Endothelial cell of umbilical vein (primary cell): ENCODE data around the gene NCOA3. TPM values are rescaled to one million over a fixed set of nuclear protein-coding genes. Genes with fewer than 3 reads are reported as not detected.

Source experiments
- BruUV-seq: library from RNA; stranded (reverse); fragments of 400-500 nt; replicated peaks from 2 replicates; lab custom pipeline; 2021; lab: Mats Ljungman, UMichigan
- CTCF ChIA-PET: fragments of 300-600, 350-600 bp; sonication (Branson Sonifier 250); formaldehyde crosslinking; loops from one replicate; lab custom pipeline; 2021; ENCODE audit warnings: antibody characterized with exemption, inconsistent platforms; lab: Charles Lee
- POLR2A ChIA-PET: fragments of 300-600, 350-600 bp; sonication (Branson Sonifier 250); formaldehyde crosslinking; loops from one replicate; lab custom pipeline; 2021; ENCODE audit warnings: antibody characterized with exemption, inconsistent platforms; lab: Charles Lee
- DNase-seq: peaks from one replicate; pipeline ENCODE4 v3.0.0-alpha.2; 2011; ENCODE audit warnings: low read depth, low spot score
- FAIRE-seq: peaks from 2 replicates; lab custom pipeline; 2011; peaks lifted over from hg19 to GRCh38; lab: Jason Lieb, UNC
- H2AFZ ChIP-seq: 2 replicates; pipeline ENCODE4 v1.6.0; 2012; ENCODE audit warnings: low read depth, low read length, control low read depth, inconsistent platforms
- H3K27ac ChIP-seq: 2 replicates; pipeline ENCODE4 v1.5.1; 2011; ENCODE audit warnings: low read depth, mild to moderate bottlenecking, control low read depth, low read length, moderate library complexity; ENCODE audit not compliant: insufficient read depth
- H3K27me3 ChIP-seq, 2 experiments: 2 replicates each; pipeline versions ENCODE4 v1.6.0 to v1.6.1; 2011; ENCODE audit warnings: low read length in 2 of 2, mixed read lengths in 1 of 2; ENCODE audit not compliant: control insufficient read depth in 2 of 2, insufficient read depth in 2 of 2
- H3K36me3 ChIP-seq, 2 experiments: 2 replicates in 1 of 2; 3 replicates in 1 of 2; pipeline ENCODE4 v1.5.1; 2011; ENCODE audit warnings: low read length in 2 of 2, mild to moderate bottlenecking in 1 of 2, moderate library complexity in 1 of 2; ENCODE audit not compliant: control insufficient read depth in 2 of 2, insufficient read depth in 2 of 2; ENCODE audit errors: extremely low read depth in 1 of 2
- H3K4me1 ChIP-seq: 3 replicates; pipeline ENCODE4 v1.5.1; 2011; ENCODE audit warnings: mild to moderate bottlenecking, low read length; ENCODE audit not compliant: control insufficient read depth, insufficient read depth; ENCODE audit errors: extremely low read depth
- H3K4me2 ChIP-seq: 2 replicates; pipeline ENCODE4 v1.6.1; 2011; ENCODE audit warnings: low read length, control low read depth, mixed read lengths; ENCODE audit not compliant: insufficient read depth
- H3K4me3 ChIP-seq, 3 experiments: fragments of 200-600 bp in 1 of 3; sonication (generic), shearing (Covaris generic) in 1 of 3; replicated peaks in 1 of 3; 2 replicates each; pipeline ENCODE4 v1.5.1; 2011 to 2016; ENCODE audit warnings: control low read depth in 3 of 3, low read length in 3 of 3, mild to moderate bottlenecking in 2 of 3, inconsistent platforms in 1 of 3, low read depth in 1 of 3, moderate library complexity in 1 of 3; ENCODE audit not compliant: insufficient read depth in 1 of 3
- H3K79me2 ChIP-seq: 2 replicates; pipeline ENCODE4 v1.6.0; 2012; ENCODE audit warnings: low read length, inconsistent platforms; ENCODE audit not compliant: control insufficient read depth, insufficient read depth
- H3K9ac ChIP-seq: replicated peaks from 2 replicates; pipeline ENCODE3; 2011; ENCODE audit warnings: low read length, control low read depth; ENCODE audit not compliant: insufficient read depth; ENCODE audit errors: extremely low read depth
- H3K9me1 ChIP-seq: replicated peaks from 3 replicates; pipeline ENCODE4 v1.6.0; 2011; ENCODE audit warnings: mild to moderate bottlenecking, low read length; ENCODE audit not compliant: control insufficient read depth, insufficient read depth; ENCODE audit errors: extremely low read depth
- H3K9me3 ChIP-seq: replicated peaks from 2 replicates; pipeline ENCODE4 v1.5.1; 2012; ENCODE audit warnings: low read length, inconsistent platforms; ENCODE audit not compliant: control insufficient read depth, insufficient read depth
- H4K20me1 ChIP-seq: replicated peaks from 2 replicates; pipeline ENCODE3; 2011; ENCODE audit warnings: mild to moderate bottlenecking, low read length; ENCODE audit not compliant: control insufficient read depth, insufficient read depth; ENCODE audit errors: extremely low read depth
- EZH2 ChIP-seq: IDR thresholded peaks from 2 replicates; pipeline ENCODE4 v1.6.1; 2012; ENCODE audit warnings: borderline replicate concordance, low read depth, mild to moderate bottlenecking, moderate library complexity, low read length, inconsistent platforms; ENCODE audit not compliant: severe bottlenecking
- FOS ChIP-seq: IDR thresholded peaks from 2 replicates; pipeline ENCODE4 v1.6.1; 2011; ENCODE audit warnings: mild to moderate bottlenecking, low read length, moderate library complexity, borderline replicate concordance; ENCODE audit not compliant: insufficient read depth
- GATA2 ChIP-seq: IDR thresholded peaks from 2 replicates; pipeline ENCODE4 v1.7.0; 2011; ENCODE audit warnings: low read depth, mild to moderate bottlenecking, moderate library complexity, mixed read lengths, low read length; ENCODE audit not compliant: insufficient read length, insufficient read depth
- JUN ChIP-seq: IDR thresholded peaks from 2 replicates; pipeline ENCODE4 v1.6.1; 2011; ENCODE audit warnings: borderline replicate concordance, low read depth; ENCODE audit not compliant: insufficient read length, insufficient read depth
- MYC ChIP-seq: IDR thresholded peaks from one replicate; pipeline ENCODE4 v1.6.1; 2011; ENCODE audit warnings: mild to moderate bottlenecking, low read depth, low read length
- POLR2A ChIP-seq: IDR thresholded peaks from 2 replicates; pipeline ENCODE4 v1.6.1; 2012; ENCODE audit warnings: low read depth, mild to moderate bottlenecking, control low read depth, low read length
- POLR2AphosphoS5 ChIP-seq: IDR thresholded peaks from 2 replicates; pipeline ENCODE4 v1.6.1; 2012; ENCODE audit warnings: low read depth, mild to moderate bottlenecking, control low read depth, low read length, moderate library complexity; ENCODE audit not compliant: insufficient read depth
- dilution Hi-C: fragments of 300-500 bp; cut with MboI; formaldehyde crosslinking; loops from one replicate; pipeline ENCODE4 v1.15.0; 2019; ENCODE audit warnings: low sequenced_read_pairs; ENCODE audit not compliant: extremely low pct_ligation_motif_present
- intact Hi-C: fragments of 100-400 bp; cut with micrococcal nuclease; formaldehyde crosslinking; loops from one replicate; pipeline ENCODE4 v1.10.0; 2022
- polyA plus RNA-seq, 4 experiments: library from polyadenylated mRNA; depleted of rRNA in 3 of 4; stranded (reverse) in 3 of 4; unstranded in 1 of 4; fragments of >200 nt; gene quantifications; 2 replicates each; pipeline versions ENCODE4 v1.2.1 to v1.2.3, GENCODE V29; 2011 to 2012; ENCODE audit warnings: missing spikeins in 1 of 4
- total RNA-seq: library from RNA; stranded (reverse); gene quantifications from 2 replicates; pipeline ENCODE4 v1.2.3, GENCODE V29; 2021
- TF ChIP-seq, protein P1 (sequence below), 2 donors: IDR thresholded peaks; 1 replicate in 1 of 2; 2 replicates in 1 of 2; pipeline ENCODE4 v1.5.1; 2011; ENCODE audit warnings: low read length in 2 of 2, mild to moderate bottlenecking in 2 of 2, moderate library complexity in 2 of 2, control low read depth in 1 of 2, inconsistent platforms in 1 of 2, low read depth in 1 of 2; ENCODE audit not compliant: insufficient read depth in 1 of 2; ENCODE audit errors: extremely low read depth in 1 of 2
- TF ChIP-seq, protein P2 (sequence below): IDR thresholded peaks from 2 replicates; pipeline ENCODE4 v1.6.1; 2011; ENCODE audit not compliant: insufficient read depth, insufficient read length

The NCOA3 gene
- total and polyA plus RNA-seq, 2 donors (not counting 3 experiments of a cell fraction or from before 2014, with no cell fraction given), result 12.0 to 35.6 TPM

GRCh38 chr20:47642624-47643023 lies 140.9 kb downstream of the NCOA3 start:
- H3K27me3 ChIP-seq, result no peaks in the 10 kb centered on the region
- intact Hi-C loops (no loop called here), dilution Hi-C loops (no loop called here)
- no peak overlapping the region for H3K4me2 ChIP-seq
- no peak overlapping the region for H2AFZ ChIP-seq
- no peak overlapping the region for H3K27ac ChIP-seq
- no peak overlapping the region for H3K9ac ChIP-seq
- POLR2A ChIA-PET, result no interaction called here
- DNase-seq, result no peak
- FAIRE-seq, result no peak
- H3K4me3 ChIP-seq, result no peak overlapping the region
- H4K20me1 ChIP-seq, result no peaks in the 10 kb centered on the region
- peaks cover 9 to 14% of the 10 kb centered on the region in 2 experiments for H3K36me3 ChIP-seq
- H3K4me1 ChIP-seq, result peaks cover 2% of the 10 kb centered on the region
- CTCF ChIA-PET, result no interaction called here
- BruUV-seq, result no TSS peak
- no peaks in the 10 kb centered on the region for H3K9me3 ChIP-seq
- no peak for TF ChIP-seq POLR2AphosphoS5
- TF ChIP-seq MYC, result no peak
- no peak for TF ChIP-seq EZH2
- TF ChIP-seq FOS, result no peak
- TF ChIP-seq, protein P1, sequence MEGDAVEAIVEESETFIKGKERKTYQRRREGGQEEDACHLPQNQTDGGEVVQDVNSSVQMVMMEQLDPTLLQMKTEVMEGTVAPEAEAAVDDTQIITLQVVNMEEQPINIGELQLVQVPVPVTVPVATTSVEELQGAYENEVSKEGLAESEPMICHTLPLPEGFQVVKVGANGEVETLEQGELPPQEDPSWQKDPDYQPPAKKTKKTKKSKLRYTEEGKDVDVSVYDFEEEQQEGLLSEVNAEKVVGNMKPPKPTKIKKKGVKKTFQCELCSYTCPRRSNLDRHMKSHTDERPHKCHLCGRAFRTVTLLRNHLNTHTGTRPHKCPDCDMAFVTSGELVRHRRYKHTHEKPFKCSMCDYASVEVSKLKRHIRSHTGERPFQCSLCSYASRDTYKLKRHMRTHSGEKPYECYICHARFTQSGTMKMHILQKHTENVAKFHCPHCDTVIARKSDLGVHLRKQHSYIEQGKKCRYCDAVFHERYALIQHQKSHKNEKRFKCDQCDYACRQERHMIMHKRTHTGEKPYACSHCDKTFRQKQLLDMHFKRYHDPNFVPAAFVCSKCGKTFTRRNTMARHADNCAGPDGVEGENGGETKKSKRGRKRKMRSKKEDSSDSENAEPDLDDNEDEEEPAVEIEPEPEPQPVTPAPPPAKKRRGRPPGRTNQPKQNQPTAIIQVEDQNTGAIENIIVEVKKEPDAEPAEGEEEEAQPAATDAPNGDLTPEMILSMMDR (IDR thresholded peaks at IDR 0.05; ENCODE audit: extremely low read depth in 1 of 2, insufficient read depth in 1 of 2, low read depth in 1 of 2, low read length in 2 of 2), result no peak
- H3K79me2 ChIP-seq, result no peaks in the 10 kb centered on the region
- H3K9me1 ChIP-seq, result no peaks in the 10 kb centered on the region

GRCh38 chr20:47645632-47646031 lies 143.9 kb downstream of the NCOA3 start:
- H3K4me2 ChIP-seq, result no peak overlapping the region
- dilution Hi-C loops, result no loop called here
- intact Hi-C loops, result no loop called here

More at GRCh38 chr20:47645632-47646031, 143.9 kb downstream of the NCOA3 start:
- Histone ChIP-seq H3K9ac (no peak overlapping the region), H3K27ac (no peak overlapping the region), H2AFZ (no peak overlapping the region), H3K36me3 (peaks cover 8 to 10% of the 10 kb centered on the region in 2 experiments), H3K9me3 (no peaks in the 10 kb centered on the region), H3K9me1 (no peaks in the 10 kb centered on the region), H4K20me1 (no peaks in the 10 kb centered on the region), H3K4me1 (peaks cover 16% of the 10 kb centered on the region), H3K27me3 (no peaks in the 10 kb centered on the region), H3K79me2 (no peaks in the 10 kb centered on the region), H3K4me3 (no peak overlapping the region)
- POLR2A ChIA-PET, result no interaction called here
- no peak for FAIRE-seq
- no peak for DNase-seq
- CTCF ChIA-PET, result interaction anchor here (1.5 kb wide), 1 partner anchor 10 kb away, joined by 4 read pairs; no protein-coding TSS in a partner anchor
- TF ChIP-seq POLR2AphosphoS5 (no peak), MYC (no peak), JUN (no peak), GATA2 (no peak), POLR2A (no peak), EZH2 (no peak), FOS (no peak)
- TF ChIP-seq, protein P2, sequence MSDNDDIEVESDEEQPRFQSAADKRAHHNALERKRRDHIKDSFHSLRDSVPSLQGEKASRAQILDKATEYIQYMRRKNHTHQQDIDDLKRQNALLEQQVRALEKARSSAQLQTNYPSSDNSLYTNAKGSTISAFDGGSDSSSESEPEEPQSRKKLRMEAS, result no peak
- TF ChIP-seq, protein P1 (IDR thresholded peaks at IDR 0.05; ENCODE audit: extremely low read depth in 1 of 2, insufficient read depth in 1 of 2, low read depth in 1 of 2, low read length in 2 of 2), result no peak
- BruUV-seq, result no TSS peak
